Esophagus squamous epithelium (tissue), 5 donors: ENCODE data around the gene AUTS2. TPM values are rescaled to one million over a fixed set of nuclear protein-coding genes. Genes with fewer than 3 reads are reported as not detected.

Experiments
- DNase-seq: peaks from one replicate; lab custom pipeline; 2025; lab: John Stamatoyannopoulos, UW
- H3K27ac ChIP-seq, 4 donors: fragments of 200-600 bp; sonication (generic); one replicate each; pipeline ENCODE4 v1.5.1; 2016 to 2019; ENCODE audit warnings: mild to moderate bottlenecking in 1 of 4
- H3K27me3 ChIP-seq, 4 donors: fragments of 200-600 bp; sonication (generic); 1 replicate in 3 of 4; 2 replicates in 1 of 4; pipeline versions ENCODE4 v1.5.1 to v1.6.0; 2017 to 2021; ENCODE audit warnings: antibody characterized with exemption in 1 of 4
- H3K36me3 ChIP-seq, 3 donors: fragments of 200-600 bp; sonication (generic); one replicate each; pipeline ENCODE4 v1.5.1; 2016 to 2019
- H3K4me1 ChIP-seq, 3 donors: fragments of 200-600 bp; sonication (generic); one replicate each; pipeline ENCODE4 v1.5.1; 2017 to 2019
- H3K4me3 ChIP-seq, 4 donors: fragments of 200-600 bp; sonication (generic); 1 replicate in 3 of 4; 2 replicates in 1 of 4; pipeline ENCODE4 v1.5.1; 2016 to 2019; ENCODE audit warnings: mild to moderate bottlenecking in 2 of 4, moderate library complexity in 1 of 4
- H3K9me3 ChIP-seq, 3 donors: fragments of 200-600 bp; sonication (generic); one replicate each; pipeline ENCODE4 v1.5.1; 2016 to 2019
- POLR2A ChIP-seq, 4 donors: fragments of 450-650 bp; IDR thresholded peaks; one replicate each; pipeline ENCODE4 v1.6.1; 2017; ENCODE audit warnings: antibody characterized with exemption in 4 of 4, mild to moderate bottlenecking in 4 of 4, moderate library complexity in 3 of 4
- WGBS, 2 donors: methylation state at CpG; one replicate each; pipeline ENCODE4 v1.1.5; 2018; 5-methylcytosine and 5-hydroxymethylcytosine counted together
- intact Hi-C: fragments of 100-400 bp; cut with DNase I; formaldehyde crosslinking; loops from one replicate; pipeline ENCODE4 v1.15.0; 2022
- total RNA-seq, 4 donors: library from RNA; depleted of rRNA; stranded (reverse); fragments of >200 nt; gene quantifications; one replicate each; pipeline ENCODE4 v1.1.0, GENCODE V29; 2016
- TF ChIP-seq, protein P1 (sequence below), 6 experiments: fragments of 450-650 bp in 4 of 6; fragments of 200-600 bp in 2 of 6; sonication (generic) in 2 of 6; IDR thresholded peaks; one replicate each; pipeline ENCODE4 v1.5.1; 2016 to 2019; ENCODE audit warnings: antibody characterized with exemption in 6 of 6, mild to moderate bottlenecking in 4 of 6, moderate library complexity in 4 of 6
- donor health status: DM: yes; HTN: yes; CAD: no.

The AUTS2 gene
- total RNA-seq, 4 donors from 2014 or later, result 9.5 to 36.2 (median 23.0) TPM

DNA sequence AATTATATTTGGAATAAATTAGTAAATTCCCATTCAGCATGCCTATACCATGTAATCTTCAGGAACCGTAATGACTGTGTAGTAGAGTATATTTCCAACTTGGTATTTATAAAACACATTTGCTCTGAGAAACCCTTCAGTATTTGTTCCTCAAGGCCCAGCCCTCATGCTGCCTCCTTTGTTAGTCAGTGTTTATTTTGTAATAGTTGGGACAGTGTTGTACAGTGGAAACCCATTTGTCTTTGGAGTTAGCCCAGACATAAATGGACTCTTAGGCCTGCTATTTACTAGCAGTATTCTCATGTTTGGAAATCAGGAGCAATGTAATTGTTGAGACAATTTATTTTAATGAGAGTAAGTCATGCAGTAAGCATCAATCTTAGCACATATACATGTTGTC is 686.9 kb downstream of the AUTS2 start:
- no peaks in the 10 kb centered on the region for H3K9me3 ChIP-seq
- H3K4me1 ChIP-seq, result peaks cover 0 to 14% (median 0%) of the 10 kb centered on the region in 3 donors
- no peaks in the 10 kb centered on the region for H3K36me3 ChIP-seq
- WGBS, 2 donors, result 76 to 83% methylated on average over 1 of the region's 1 CpG
- no peak overlapping the region for H3K27ac ChIP-seq
- intact Hi-C loops, result no loop called here
- H3K4me3 ChIP-seq, result no peak overlapping the region
- DNase-seq, result no peak
- TF ChIP-seq POLR2A (IDR thresholded peaks at IDR 0.05), result no peak
- TF ChIP-seq, protein P1, sequence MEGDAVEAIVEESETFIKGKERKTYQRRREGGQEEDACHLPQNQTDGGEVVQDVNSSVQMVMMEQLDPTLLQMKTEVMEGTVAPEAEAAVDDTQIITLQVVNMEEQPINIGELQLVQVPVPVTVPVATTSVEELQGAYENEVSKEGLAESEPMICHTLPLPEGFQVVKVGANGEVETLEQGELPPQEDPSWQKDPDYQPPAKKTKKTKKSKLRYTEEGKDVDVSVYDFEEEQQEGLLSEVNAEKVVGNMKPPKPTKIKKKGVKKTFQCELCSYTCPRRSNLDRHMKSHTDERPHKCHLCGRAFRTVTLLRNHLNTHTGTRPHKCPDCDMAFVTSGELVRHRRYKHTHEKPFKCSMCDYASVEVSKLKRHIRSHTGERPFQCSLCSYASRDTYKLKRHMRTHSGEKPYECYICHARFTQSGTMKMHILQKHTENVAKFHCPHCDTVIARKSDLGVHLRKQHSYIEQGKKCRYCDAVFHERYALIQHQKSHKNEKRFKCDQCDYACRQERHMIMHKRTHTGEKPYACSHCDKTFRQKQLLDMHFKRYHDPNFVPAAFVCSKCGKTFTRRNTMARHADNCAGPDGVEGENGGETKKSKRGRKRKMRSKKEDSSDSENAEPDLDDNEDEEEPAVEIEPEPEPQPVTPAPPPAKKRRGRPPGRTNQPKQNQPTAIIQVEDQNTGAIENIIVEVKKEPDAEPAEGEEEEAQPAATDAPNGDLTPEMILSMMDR (IDR thresholded peaks at IDR 0.05), result no peak
- no peaks in the 10 kb centered on the region for H3K27me3 ChIP-seq

DNA sequence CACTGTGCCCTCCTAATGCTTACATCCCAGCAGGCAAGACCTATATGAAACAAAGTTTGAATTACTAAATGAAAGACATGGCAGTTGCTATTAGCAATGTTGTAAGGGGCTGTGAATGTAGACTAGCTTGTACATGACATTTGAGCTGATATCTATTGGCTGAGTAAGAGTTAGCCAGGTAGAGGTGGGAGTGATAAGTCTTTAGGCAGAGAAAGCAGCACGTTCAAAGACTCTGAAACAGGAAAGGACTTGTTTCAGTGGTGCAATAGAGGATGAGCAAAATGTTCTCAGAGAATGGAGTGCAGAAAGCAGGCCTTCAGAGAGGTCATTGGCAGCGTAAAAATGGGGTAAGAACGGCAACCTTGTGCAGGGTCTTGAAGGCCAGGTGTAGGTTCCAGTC is 687.6 kb downstream of the AUTS2 start:
- Histone ChIP-seq H3K4me1 (peaks cover 0 to 14% (median 0%) of the 10 kb centered on the region in 3 donors), H3K27ac (no peak overlapping the region), H3K36me3 (no peaks in the 10 kb centered on the region), H3K27me3 (no peaks in the 10 kb centered on the region), H3K9me3 (no peaks in the 10 kb centered on the region), H3K4me3 (no peak overlapping the region)
- intact Hi-C loops, result no loop called here
- no peak for TF ChIP-seq POLR2A (IDR thresholded peaks at IDR 0.05)
- TF ChIP-seq, protein P1 (IDR thresholded peaks at IDR 0.05), result no peak
- 55 to 60% methylated on average over 3 of the region's 3 CpGs for WGBS, 2 donors
- DNase-seq, result no peak

DNA sequence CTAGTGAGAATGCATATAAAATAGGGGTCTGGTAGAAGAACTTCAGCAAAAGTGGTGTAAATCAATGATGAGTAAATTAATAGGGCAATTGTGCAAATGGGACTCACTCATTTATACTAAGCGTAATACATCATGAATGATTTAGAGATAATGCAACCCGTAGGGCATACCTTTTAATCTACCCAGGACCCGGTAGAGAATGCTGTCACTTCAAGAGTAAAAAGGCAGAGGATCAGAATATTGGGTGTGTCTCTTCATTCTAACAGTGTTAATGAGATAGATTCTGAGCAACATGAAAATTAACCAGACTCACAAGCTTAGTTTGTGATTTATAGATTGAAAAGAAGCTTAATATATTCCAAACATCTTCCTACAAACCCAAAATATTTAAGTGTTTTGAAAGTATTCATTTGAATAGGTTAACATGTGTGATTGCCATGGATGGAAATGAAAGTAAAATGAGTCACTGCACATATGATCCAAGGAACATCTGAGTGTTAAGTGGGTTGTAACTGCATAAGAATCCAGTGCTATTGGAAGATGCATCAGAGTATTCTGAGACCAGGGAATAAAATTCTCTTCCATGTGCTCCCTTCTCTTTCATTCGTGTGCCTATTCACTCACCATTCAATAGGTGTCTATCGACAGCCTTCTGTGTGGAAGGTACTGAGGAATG is 690.6 kb downstream of the AUTS2 start:
- no peak for DNase-seq
- Histone ChIP-seq H3K36me3 (no peaks in the 10 kb centered on the region), H3K27ac (no peak overlapping the region), H3K4me3 (no peak overlapping the region), H3K9me3 (no peaks in the 10 kb centered on the region), H3K4me1 (peaks cover 0 to 14% (median 0%) of the 10 kb centered on the region in 3 donors), H3K27me3 (no peaks in the 10 kb centered on the region)
- intact Hi-C loops, result no loop called here
- TF ChIP-seq, protein P1 (IDR thresholded peaks at IDR 0.05), result no peak
- no peak for TF ChIP-seq POLR2A (IDR thresholded peaks at IDR 0.05)
- WGBS, 2 donors, result 61 to 64% methylated on average over 5 of the region's 5 CpGs

DNA sequence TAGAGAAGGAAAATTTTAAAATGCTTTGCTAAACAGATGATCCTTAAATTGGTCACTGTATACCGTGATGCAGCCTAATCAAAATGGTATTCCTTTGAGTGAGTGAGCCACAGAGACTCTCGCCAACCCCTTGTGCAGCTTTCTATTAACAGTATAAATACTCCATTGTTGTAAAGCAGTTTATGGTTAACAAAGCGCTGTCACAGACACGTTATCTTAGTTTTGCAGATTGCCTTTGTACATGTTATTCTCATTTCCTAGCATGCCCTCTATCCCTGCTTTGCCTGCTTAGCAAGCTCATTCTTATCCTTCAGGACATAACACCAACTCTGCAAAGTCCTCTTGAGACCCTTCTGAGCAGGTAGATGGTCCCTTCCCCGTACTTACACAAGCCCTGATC is 694.4 kb downstream of the AUTS2 start:
- intact Hi-C loops, result no loop called here
- TF ChIP-seq POLR2A (IDR thresholded peaks at IDR 0.05), result no peak
- TF ChIP-seq, protein P1 (IDR thresholded peaks at IDR 0.05), result no peak
- peaks cover 0 to 5% (median 0%) of the 10 kb centered on the region in 3 donors for H3K4me1 ChIP-seq
- H3K27ac ChIP-seq, result no peak overlapping the region
- H3K27me3 ChIP-seq, result no peaks in the 10 kb centered on the region
- no peaks in the 10 kb centered on the region for H3K36me3 ChIP-seq
- DNase-seq, result no peak
- WGBS, 2 donors, result 85 to 96% methylated on average over 5 of the region's 5 CpGs
- H3K4me3 ChIP-seq, result no peak overlapping the region
- no peaks in the 10 kb centered on the region for H3K9me3 ChIP-seq

DNA sequence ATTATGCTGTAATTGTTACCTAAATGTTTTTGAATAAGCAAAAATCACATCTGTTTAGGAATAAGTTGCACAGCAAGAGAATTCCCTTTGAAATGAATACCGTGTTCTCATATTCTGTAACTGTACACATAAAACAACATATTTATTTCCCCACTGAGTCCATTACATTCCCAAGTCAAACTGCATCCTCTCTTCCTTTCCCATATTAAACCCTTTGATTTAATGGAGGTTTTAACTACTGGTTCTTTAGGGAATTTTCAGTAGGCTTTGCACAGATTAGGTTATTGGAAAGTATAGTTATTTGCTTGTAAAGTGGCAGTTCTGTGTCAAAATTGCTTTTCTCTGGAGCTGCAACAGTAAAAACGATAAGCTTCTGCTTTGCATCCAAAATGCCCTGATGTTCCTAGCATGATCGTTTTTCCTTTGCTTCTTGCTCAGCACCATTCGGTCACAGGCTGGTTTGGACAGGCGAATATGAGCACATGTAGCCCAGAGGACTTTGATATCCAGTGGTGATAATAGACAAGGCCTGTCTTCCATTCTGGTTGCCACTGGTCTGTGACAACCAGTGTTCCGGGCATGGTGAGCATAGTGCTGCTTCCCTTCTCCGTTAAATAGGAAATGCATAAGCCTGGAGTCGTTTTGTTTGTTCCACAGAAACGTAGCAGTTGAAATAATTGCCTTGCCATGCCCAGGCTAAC is 696.1 kb downstream of the AUTS2 start:
- no peak overlapping the region for H3K27ac ChIP-seq
- intact Hi-C loops, result no loop called here
- TF ChIP-seq POLR2A (IDR thresholded peaks at IDR 0.05), result no peak
- TF ChIP-seq, protein P1 (IDR thresholded peaks at IDR 0.05), result no peak
- H3K36me3 ChIP-seq, result no peaks in the 10 kb centered on the region
- no peak for DNase-seq
- H3K9me3 ChIP-seq, result no peaks in the 10 kb centered on the region
- 88 to 90% methylated on average over 7 to 9 of the region's 9 CpGs for WGBS, 2 donors
- H3K27me3 ChIP-seq, result no peaks in the 10 kb centered on the region
- H3K4me3 ChIP-seq, result no peak overlapping the region
- H3K4me1 ChIP-seq, result no peaks in the 10 kb centered on the region
